ENCODE measurements around the gene NTSR1.

GRCh38 chr20:62717933-62718332 is 9.3 kb downstream of the NTSR1 start:
- TF ChIP-seq CTCF (IDR thresholded peaks at IDR 0.05; ENCODE audit: low read depth, low read length, poor library complexity, severe bottlenecking) (no peak), EZH2phosphoT487 (IDR thresholded peaks at IDR 0.05; ENCODE audit: borderline replicate concordance, low read length) (no peak)

All from DOHH2 (cell line).